K562 (cell line): ENCODE measurements around the gene HSPA4L. TPM values are rescaled to one million over a fixed set of nuclear protein-coding genes. Genes with fewer than 3 reads are reported as not detected.

Experiments used
- KLF6 ChIP-seq: fragments of 250-450 bp; sonication (Bioruptor Pico); IDR thresholded peaks from 2 replicates; pipeline ENCODE4 v1.4.0; 2020; ENCODE audit warnings: mild to moderate bottlenecking, moderate library complexity, borderline replicate concordance
- L3MBTL2 ChIP-seq: fragments of 450-650 bp; IDR thresholded peaks from 2 replicates; pipeline ENCODE4 v1.6.1; 2016; ENCODE audit warnings: mild to moderate bottlenecking, moderate library complexity
- MXD1 ChIP-seq: fragments of 250-450 bp; sonication (Bioruptor Pico); IDR thresholded peaks from 2 replicates; pipeline ENCODE4 v1.8.0; 2021; ENCODE audit warnings: borderline replicate concordance, mild to moderate bottlenecking, moderate library complexity; ENCODE audit not compliant: poor library complexity, severe bottlenecking
- RBBP5 ChIP-seq: fragments of 200-600 bp; sonication (generic); IDR thresholded peaks from 2 replicates; pipeline ENCODE4 v1.6.1; 2012; ENCODE audit warnings: borderline replicate concordance, mild to moderate bottlenecking, low read length, control low read depth, inconsistent platforms; ENCODE audit not compliant: insufficient read depth, poor library complexity, severe bottlenecking
- TBL1XR1 ChIP-seq, 2 experiments: IDR thresholded peaks; 2 replicates each; pipeline ENCODE4 v1.6.1; 2012; ENCODE audit warnings: improper control_type of control experiment in 2 of 2, low read length in 2 of 2, mild to moderate bottlenecking in 1 of 2
- ZNF586 ChIP-seq: fragments of 450-650 bp; formaldehyde crosslinking; conservative IDR thresholded peaks from 2 replicates; pipeline ENCODE4 v1.4.0; 2020; ENCODE audit warnings: mild to moderate bottlenecking, moderate library complexity
- polyA plus RNA-seq, 8 experiments: library from polyadenylated mRNA; depleted of rRNA in 4 of 8; stranded (reverse) in 5 of 8; unstranded in 3 of 8; fragments of >200 nt; fragmentation: Nextera tagmentation in 2 of 8; fragmentation: Illumina TruSeq in 1 of 8; extraction: Ambion mirVana in 2 of 8; extraction: Trizol in 1 of 8; gene quantifications; 2 replicates each; pipeline versions ENCODE4 v1.2.1 to v1.2.3, GENCODE V29; 2011 to 2014; ENCODE audit warnings: inconsistent platforms in 1 of 8, missing spikeins in 1 of 8
- total RNA-seq, 7 experiments: library from RNA; depleted of rRNA in 6 of 7; stranded (reverse); fragments of >200 nt in 6 of 7; fragmentation: Illumina TruSeq in 2 of 7; extraction: Trizol in 2 of 7; gene quantifications; 2 replicates each; pipeline versions ENCODE4 v1.2.1 to v1.2.3, GENCODE V29; 2011 to 2021; ENCODE audit warnings: low replicate concordance in 1 of 7
- TF ChIP-seq, protein P1 (sequence below), 2 experiments: fragments of 450-650 bp in 1 of 2; sonication (generic) in 1 of 2; formaldehyde crosslinking; conservative IDR thresholded peaks; 2 replicates each; pipeline versions ENCODE4 v1.4.0 to v1.8.1; 2020 to 2022; ENCODE audit warnings: mild to moderate bottlenecking in 1 of 2, missing genetic modification reagents in 1 of 2
- TF ChIP-seq, protein P2 (sequence below): sonication (generic); formaldehyde crosslinking; IDR thresholded peaks from 2 replicates; pipeline ENCODE4 v1.8.0; 2022; ENCODE audit warnings: missing genetic modification reagents, mild to moderate bottlenecking, borderline replicate concordance
- TF ChIP-seq, protein P3 (sequence below): fragments of 250-450 bp; sonication (Bioruptor Pico); IDR thresholded peaks from 2 replicates; pipeline ENCODE4 v1.5.0; 2020; ENCODE audit warnings: mild to moderate bottlenecking
- TF ChIP-seq, protein P4 (sequence below): fragments of 450-650 bp; IDR thresholded peaks from 2 replicates; pipeline ENCODE4 v1.6.1; 2016; ENCODE audit warnings: mild to moderate bottlenecking, moderate library complexity

HSPA4L gene
- total and polyA plus RNA-seq, 9 of the 15 experiments (the other 6 are each of a cell fraction or from before 2014, with no cell fraction given), result 12.3 to 37.0 (median 21.7) TPM

DNA sequence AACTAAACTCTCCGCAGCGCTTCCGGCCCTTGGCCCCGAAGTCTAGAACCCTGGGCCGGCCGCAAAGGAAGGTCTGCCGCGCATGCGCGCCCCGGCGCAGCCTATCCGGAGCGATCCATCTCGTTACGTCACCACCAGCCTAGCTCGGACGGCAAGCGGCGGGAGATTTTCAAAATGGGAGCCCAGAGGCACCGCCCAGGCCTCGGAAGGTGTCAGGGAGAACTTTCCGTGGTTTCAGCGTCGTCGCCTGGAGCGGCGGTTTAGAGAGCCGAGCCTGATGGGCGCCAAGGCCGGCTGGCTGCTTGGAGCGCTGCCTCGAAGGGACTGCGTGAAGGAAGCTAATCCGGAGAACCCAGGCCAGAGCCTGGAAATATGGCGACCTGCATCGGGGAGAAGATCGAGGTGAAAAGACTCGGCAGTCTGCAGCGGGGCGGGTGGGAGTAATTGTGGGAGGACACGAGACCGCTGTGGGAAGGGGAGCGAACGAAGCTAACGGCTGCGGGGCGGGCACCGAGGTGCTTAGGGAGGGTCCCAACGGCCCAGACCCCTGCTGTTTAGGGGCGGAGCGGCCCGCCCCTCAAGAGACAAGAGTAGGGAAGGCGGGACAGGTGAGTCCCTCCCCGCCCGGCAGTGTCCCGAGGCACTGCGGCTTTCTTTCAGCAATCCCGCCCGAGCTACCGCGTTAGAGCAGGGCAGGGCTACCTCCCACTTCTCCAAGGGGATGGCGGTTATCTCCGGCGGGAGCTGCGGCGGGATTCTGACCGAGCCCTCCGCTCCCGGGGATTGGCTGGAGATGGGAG is 98.8 kb downstream of the HSPA4L start, which contains the start of gene PLK4 (continued):
- TF ChIP-seq ZNF586 (CRISPR knock-in tag) (no peak), TBL1XR1 (IDR thresholded peaks at IDR 0.05; ENCODE audit: low read length in 2 of 2) (peak in 1 of 2 experiments; percentile 73; a peak in 1 of 4 replicates), KLF6 (CRISPR knock-in tag) (peak; percentile 46; the same call in 1 of the 2 replicates), RBBP5 (peak; percentile 93), MXD1 (CRISPR knock-in tag) (no peak), L3MBTL2 (peak; percentile 55)
- TF ChIP-seq, protein P1, sequence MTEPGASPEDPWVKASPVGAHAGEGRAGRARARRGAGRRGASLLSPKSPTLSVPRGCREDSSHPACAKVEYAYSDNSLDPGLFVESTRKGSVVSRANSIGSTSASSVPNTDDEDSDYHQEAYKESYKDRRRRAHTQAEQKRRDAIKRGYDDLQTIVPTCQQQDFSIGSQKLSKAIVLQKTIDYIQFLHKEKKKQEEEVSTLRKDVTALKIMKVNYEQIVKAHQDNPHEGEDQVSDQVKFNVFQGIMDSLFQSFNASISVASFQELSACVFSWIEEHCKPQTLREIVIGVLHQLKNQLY (CRISPR knock-in tag; conservative IDR thresholded peaks at IDR 0.05), result 0 out of 4 replicates have a peak, but pooled peaks of 1 of the 2 experiments have one; percentile 34
- TF ChIP-seq, protein P2, sequence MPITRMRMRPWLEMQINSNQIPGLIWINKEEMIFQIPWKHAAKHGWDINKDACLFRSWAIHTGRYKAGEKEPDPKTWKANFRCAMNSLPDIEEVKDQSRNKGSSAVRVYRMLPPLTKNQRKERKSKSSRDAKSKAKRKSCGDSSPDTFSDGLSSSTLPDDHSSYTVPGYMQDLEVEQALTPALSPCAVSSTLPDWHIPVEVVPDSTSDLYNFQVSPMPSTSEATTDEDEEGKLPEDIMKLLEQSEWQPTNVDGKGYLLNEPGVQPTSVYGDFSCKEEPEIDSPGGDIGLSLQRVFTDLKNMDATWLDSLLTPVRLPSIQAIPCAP (CRISPR knock-in tag), result no peak
- TF ChIP-seq, protein P3, sequence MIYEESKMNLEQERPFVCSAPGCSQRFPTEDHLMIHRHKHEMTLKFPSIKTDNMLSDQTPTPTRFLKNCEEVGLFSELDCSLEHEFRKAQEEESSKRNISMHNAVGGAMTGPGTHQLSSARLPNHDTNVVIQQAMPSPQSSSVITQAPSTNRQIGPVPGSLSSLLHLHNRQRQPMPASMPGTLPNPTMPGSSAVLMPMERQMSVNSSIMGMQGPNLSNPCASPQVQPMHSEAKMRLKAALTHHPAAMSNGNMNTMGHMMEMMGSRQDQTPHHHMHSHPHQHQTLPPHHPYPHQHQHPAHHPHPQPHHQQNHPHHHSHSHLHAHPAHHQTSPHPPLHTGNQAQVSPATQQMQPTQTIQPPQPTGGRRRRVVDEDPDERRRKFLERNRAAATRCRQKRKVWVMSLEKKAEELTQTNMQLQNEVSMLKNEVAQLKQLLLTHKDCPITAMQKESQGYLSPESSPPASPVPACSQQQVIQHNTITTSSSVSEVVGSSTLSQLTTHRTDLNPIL (CRISPR knock-in tag), result no peak
- TF ChIP-seq, protein P4, sequence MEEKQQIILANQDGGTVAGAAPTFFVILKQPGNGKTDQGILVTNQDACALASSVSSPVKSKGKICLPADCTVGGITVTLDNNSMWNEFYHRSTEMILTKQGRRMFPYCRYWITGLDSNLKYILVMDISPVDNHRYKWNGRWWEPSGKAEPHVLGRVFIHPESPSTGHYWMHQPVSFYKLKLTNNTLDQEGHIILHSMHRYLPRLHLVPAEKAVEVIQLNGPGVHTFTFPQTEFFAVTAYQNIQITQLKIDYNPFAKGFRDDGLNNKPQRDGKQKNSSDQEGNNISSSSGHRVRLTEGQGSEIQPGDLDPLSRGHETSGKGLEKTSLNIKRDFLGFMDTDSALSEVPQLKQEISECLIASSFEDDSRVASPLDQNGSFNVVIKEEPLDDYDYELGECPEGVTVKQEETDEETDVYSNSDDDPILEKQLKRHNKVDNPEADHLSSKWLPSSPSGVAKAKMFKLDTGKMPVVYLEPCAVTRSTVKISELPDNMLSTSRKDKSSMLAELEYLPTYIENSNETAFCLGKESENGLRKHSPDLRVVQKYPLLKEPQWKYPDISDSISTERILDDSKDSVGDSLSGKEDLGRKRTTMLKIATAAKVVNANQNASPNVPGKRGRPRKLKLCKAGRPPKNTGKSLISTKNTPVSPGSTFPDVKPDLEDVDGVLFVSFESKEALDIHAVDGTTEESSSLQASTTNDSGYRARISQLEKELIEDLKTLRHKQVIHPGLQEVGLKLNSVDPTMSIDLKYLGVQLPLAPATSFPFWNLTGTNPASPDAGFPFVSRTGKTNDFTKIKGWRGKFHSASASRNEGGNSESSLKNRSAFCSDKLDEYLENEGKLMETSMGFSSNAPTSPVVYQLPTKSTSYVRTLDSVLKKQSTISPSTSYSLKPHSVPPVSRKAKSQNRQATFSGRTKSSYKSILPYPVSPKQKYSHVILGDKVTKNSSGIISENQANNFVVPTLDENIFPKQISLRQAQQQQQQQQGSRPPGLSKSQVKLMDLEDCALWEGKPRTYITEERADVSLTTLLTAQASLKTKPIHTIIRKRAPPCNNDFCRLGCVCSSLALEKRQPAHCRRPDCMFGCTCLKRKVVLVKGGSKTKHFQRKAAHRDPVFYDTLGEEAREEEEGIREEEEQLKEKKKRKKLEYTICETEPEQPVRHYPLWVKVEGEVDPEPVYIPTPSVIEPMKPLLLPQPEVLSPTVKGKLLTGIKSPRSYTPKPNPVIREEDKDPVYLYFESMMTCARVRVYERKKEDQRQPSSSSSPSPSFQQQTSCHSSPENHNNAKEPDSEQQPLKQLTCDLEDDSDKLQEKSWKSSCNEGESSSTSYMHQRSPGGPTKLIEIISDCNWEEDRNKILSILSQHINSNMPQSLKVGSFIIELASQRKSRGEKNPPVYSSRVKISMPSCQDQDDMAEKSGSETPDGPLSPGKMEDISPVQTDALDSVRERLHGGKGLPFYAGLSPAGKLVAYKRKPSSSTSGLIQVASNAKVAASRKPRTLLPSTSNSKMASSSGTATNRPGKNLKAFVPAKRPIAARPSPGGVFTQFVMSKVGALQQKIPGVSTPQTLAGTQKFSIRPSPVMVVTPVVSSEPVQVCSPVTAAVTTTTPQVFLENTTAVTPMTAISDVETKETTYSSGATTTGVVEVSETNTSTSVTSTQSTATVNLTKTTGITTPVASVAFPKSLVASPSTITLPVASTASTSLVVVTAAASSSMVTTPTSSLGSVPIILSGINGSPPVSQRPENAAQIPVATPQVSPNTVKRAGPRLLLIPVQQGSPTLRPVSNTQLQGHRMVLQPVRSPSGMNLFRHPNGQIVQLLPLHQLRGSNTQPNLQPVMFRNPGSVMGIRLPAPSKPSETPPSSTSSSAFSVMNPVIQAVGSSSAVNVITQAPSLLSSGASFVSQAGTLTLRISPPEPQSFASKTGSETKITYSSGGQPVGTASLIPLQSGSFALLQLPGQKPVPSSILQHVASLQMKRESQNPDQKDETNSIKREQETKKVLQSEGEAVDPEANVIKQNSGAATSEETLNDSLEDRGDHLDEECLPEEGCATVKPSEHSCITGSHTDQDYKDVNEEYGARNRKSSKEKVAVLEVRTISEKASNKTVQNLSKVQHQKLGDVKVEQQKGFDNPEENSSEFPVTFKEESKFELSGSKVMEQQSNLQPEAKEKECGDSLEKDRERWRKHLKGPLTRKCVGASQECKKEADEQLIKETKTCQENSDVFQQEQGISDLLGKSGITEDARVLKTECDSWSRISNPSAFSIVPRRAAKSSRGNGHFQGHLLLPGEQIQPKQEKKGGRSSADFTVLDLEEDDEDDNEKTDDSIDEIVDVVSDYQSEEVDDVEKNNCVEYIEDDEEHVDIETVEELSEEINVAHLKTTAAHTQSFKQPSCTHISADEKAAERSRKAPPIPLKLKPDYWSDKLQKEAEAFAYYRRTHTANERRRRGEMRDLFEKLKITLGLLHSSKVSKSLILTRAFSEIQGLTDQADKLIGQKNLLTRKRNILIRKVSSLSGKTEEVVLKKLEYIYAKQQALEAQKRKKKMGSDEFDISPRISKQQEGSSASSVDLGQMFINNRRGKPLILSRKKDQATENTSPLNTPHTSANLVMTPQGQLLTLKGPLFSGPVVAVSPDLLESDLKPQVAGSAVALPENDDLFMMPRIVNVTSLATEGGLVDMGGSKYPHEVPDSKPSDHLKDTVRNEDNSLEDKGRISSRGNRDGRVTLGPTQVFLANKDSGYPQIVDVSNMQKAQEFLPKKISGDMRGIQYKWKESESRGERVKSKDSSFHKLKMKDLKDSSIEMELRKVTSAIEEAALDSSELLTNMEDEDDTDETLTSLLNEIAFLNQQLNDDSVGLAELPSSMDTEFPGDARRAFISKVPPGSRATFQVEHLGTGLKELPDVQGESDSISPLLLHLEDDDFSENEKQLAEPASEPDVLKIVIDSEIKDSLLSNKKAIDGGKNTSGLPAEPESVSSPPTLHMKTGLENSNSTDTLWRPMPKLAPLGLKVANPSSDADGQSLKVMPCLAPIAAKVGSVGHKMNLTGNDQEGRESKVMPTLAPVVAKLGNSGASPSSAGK, result peak; percentile 44; the same call in 1 of the 2 replicates
